NT2/D1 (cell line): ENCODE data around the gene SLC25A5.
"Not testable (repeated sequence)": the region's sequence is repeated elsewhere in the genome, so short reads cannot be mapped to it uniquely, and the experiment has no call there.

Experiments
- SUZ12 ChIP-seq: IDR thresholded peaks from 2 replicates; pipeline ENCODE4 v1.6.1; 2011; ENCODE audit not compliant: insufficient read length, insufficient read depth; ENCODE audit errors: extremely low read depth
- ZNF274 ChIP-seq: IDR thresholded peaks from 2 replicates; pipeline ENCODE4 v1.6.1; 2011; ENCODE audit warnings: mild to moderate bottlenecking, low read depth, low read length

DNA sequence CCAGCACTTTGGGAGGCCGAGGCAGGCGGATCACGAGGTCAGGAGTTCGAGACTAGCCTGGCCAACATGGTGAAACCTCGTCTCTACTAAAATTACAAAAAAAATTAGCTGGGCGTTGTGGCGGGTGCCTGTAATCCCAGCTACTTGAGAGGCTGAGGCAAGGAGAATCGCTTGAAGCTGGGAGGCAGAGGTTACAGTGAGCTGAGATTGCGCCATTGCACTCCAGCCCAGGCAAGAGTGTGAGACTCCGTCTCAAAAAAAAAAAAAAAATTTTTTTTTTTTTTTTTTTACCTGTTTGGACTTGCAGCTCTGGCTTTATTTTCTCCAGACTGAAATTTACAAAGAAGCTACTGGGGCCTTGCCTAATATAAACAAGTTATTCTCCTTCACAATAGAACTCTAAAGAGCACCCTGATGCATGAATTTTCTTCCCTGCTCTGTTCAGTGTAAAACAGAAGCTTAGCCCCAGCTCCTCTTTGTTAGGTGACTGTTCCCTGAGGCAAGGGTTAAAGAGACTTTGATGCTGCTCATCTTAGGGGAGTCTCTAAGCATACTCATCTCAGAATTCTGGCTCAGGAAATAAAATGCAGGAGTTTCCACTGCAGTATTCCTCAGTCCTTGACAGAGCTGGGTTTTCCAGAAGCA, 25.7 kb downstream of the SLC25A5 start:
- not testable (repeated sequence) for TF ChIP-seq ZNF274, SUZ12
